WTC11 (cell line): ENCODE measurements around the gene ZNF426. TPM values are rescaled to one million over a fixed set of nuclear protein-coding genes. Genes with fewer than 3 reads are reported as not detected.

Experiments
- ATAC-seq: fragments of 200-7000 bp; cut with Tn5 transposase; 2 replicates; pipeline ENCODE4 v1.10.0; 2021; ENCODE audit warnings: mild to moderate bottlenecking, moderate library complexity
- CTCF ChIA-PET: fragments of 300-600 bp; sonication (Branson Sonifier 250); formaldehyde crosslinking; loops from one replicate; lab custom pipeline; 2021; ENCODE audit warnings: antibody characterized with exemption; lab: Charles Lee
- POLR2A ChIA-PET: fragments of 350-600 bp; sonication (Branson Sonifier 250); formaldehyde crosslinking; loops from one replicate; lab custom pipeline; 2021; ENCODE audit warnings: antibody characterized with exemption; lab: Charles Lee
- DNase-seq: peaks from one replicate; pipeline ENCODE4 v3.0.0; 2021; ENCODE audit warnings: low spot score
- H3K27ac Mint-ChIP-seq: 2 replicates; pipeline ENCODE4 v1.8.0; 2021; ENCODE audit warnings: mixed read lengths
- H3K27me3 Mint-ChIP-seq: 2 replicates; pipeline ENCODE4 v1.8.0; 2021; ENCODE audit warnings: low read depth, mild to moderate bottlenecking, moderate library complexity, mixed read lengths
- H3K36me3 Mint-ChIP-seq: 2 replicates; pipeline ENCODE4 v1.8.0; 2021; ENCODE audit warnings: mixed read lengths
- H3K4me1 Mint-ChIP-seq: 2 replicates; pipeline ENCODE4 v1.8.0; 2022; ENCODE audit warnings: mixed read lengths
- H3K4me3 Mint-ChIP-seq: 2 replicates; pipeline ENCODE4 v1.8.0; 2021; ENCODE audit warnings: mild to moderate bottlenecking, moderate library complexity, mixed read lengths
- H3K9me3 Mint-ChIP-seq: 2 replicates; pipeline ENCODE4 v1.8.0; 2021; ENCODE audit warnings: mixed read lengths
- AFF4 ChIP-seq: sonication (generic); formaldehyde crosslinking; IDR thresholded peaks from 2 replicates; pipeline ENCODE4 v1.8.1; 2023; ENCODE audit warnings: mild to moderate bottlenecking, missing genetic modification reagents, borderline replicate concordance
- ATF1 ChIP-seq: sonication (generic); formaldehyde crosslinking; IDR thresholded peaks from 2 replicates; pipeline ENCODE4 v1.8.1; 2023; ENCODE audit warnings: mild to moderate bottlenecking, moderate library complexity, missing genetic modification reagents
- ATF6 ChIP-seq: sonication (generic); formaldehyde crosslinking; IDR thresholded peaks from 2 replicates; pipeline ENCODE4 v1.8.1; 2023; ENCODE audit warnings: mild to moderate bottlenecking, missing genetic modification reagents
- CREB1 ChIP-seq: sonication (generic); formaldehyde crosslinking; IDR thresholded peaks from 2 replicates; pipeline ENCODE4 v1.8.0; 2023; ENCODE audit warnings: mild to moderate bottlenecking, missing genetic modification reagents
- CTCF ChIP-seq: fragments of 200-600 bp; IDR thresholded peaks from 2 replicates; pipeline ENCODE4 v1.8.0; 2022; ENCODE audit warnings: antibody characterized with exemption
- ETV6 ChIP-seq: sonication (generic); formaldehyde crosslinking; IDR thresholded peaks from 2 replicates; pipeline ENCODE4 v1.8.1; 2022; ENCODE audit warnings: mild to moderate bottlenecking, missing genetic modification reagents
- GTF2I ChIP-seq: fragments of 250-450 bp; sonication (Bioruptor Pico); conservative IDR thresholded peaks from 2 replicates; pipeline ENCODE4 v1.4.0; 2021; ENCODE audit warnings: mild to moderate bottlenecking
- IRF2 ChIP-seq: sonication (generic); formaldehyde crosslinking; IDR thresholded peaks from 2 replicates; pipeline ENCODE4 v1.8.0; 2022; ENCODE audit warnings: low read depth, missing genetic modification reagents, borderline replicate concordance
- KAT7 ChIP-seq: sonication (generic); formaldehyde crosslinking; IDR thresholded peaks from 2 replicates; pipeline ENCODE4 v1.8.1; 2023; ENCODE audit warnings: missing genetic modification reagents, mild to moderate bottlenecking, borderline replicate concordance
- MLX ChIP-seq: sonication (generic); formaldehyde crosslinking; IDR thresholded peaks from 2 replicates; pipeline ENCODE4 v1.8.1; 2023; ENCODE audit warnings: mild to moderate bottlenecking, missing genetic modification reagents, moderate library complexity
- MXD4 ChIP-seq: fragments of 250-450 bp; sonication (Bioruptor Pico); IDR thresholded peaks from 2 replicates; pipeline ENCODE4 v1.8.0; 2021; ENCODE audit warnings: mild to moderate bottlenecking, moderate library complexity, borderline replicate concordance
- NR3C1 ChIP-seq: sonication (generic); formaldehyde crosslinking; conservative IDR thresholded peaks from 2 replicates; pipeline ENCODE4 v1.8.1; 2023; ENCODE audit warnings: low read depth, mild to moderate bottlenecking, missing genetic modification reagents
- PREB ChIP-seq: sonication (generic); formaldehyde crosslinking; IDR thresholded peaks from 2 replicates; pipeline ENCODE4 v1.8.1; 2022; ENCODE audit warnings: mild to moderate bottlenecking, missing genetic modification reagents, moderate library complexity, borderline replicate concordance
- SMAD3 ChIP-seq: sonication (generic); formaldehyde crosslinking; IDR thresholded peaks from 2 replicates; pipeline ENCODE4 v1.8.0; 2022; ENCODE audit warnings: missing genetic modification reagents, mild to moderate bottlenecking, borderline replicate concordance
- SOX15 ChIP-seq: fragments of 250-450 bp; sonication (Bioruptor Pico); IDR thresholded peaks from 2 replicates; pipeline ENCODE4 v1.9.0; 2021; ENCODE audit warnings: mild to moderate bottlenecking
- ZNF317 ChIP-seq: sonication (generic); formaldehyde crosslinking; IDR thresholded peaks from 2 replicates; pipeline ENCODE4 v1.8.1; 2023; ENCODE audit warnings: low read depth, mild to moderate bottlenecking, moderate library complexity, missing genetic modification reagents, borderline replicate concordance
- ZNF671 ChIP-seq: fragments of 250-450 bp; sonication (Bioruptor Pico); IDR thresholded peaks from 2 replicates; pipeline ENCODE4 v1.8.0; 2021; ENCODE audit warnings: mild to moderate bottlenecking
- total RNA-seq: library from RNA; stranded (reverse); gene quantifications from 3 replicates; pipeline ENCODE4 v1.2.3, GENCODE V29; 2021

Gene ZNF426
- total RNA-seq, 1 experiment from 2014 or later, result 30.3 TPM

- TF ChIP-seq CREB1 (CRISPR knock-in tag) (peak; percentile 76; the same call in 1 of the 2 replicates), GTF2I (no peak), SOX15 (CRISPR knock-in tag) (no peak), PREB (CRISPR knock-in tag) (no peak), KAT7 (CRISPR knock-in tag) (peak; percentile 90; the same call in 1 of the 2 replicates), MLX (CRISPR knock-in tag) (no peak), CTCF (no peak), ZNF317 (CRISPR knock-in tag) (no peak), ATF1 (CRISPR knock-in tag) (no peak; the same call in 1 of the 2 replicates), SMAD3 (CRISPR knock-in tag) (no peak), ATF6 (CRISPR knock-in tag) (no peak)
Observed at GRCh38 chr19:9538183-9539058, at the start of gene ZNF426 (continued).

GRCh38 chr19:9586764-9587163 lies 48.3 kb upstream of the ZNF426 start:
- H3K4me1 Mint-ChIP-seq, result peaks cover 46% of the 10 kb centered on the region
- ChIA-PET CTCF (interaction anchor here (1.0 to 1.7 kb wide), 5 partner anchors 15 to 248 kb away, joined by 5 to 7 read pairs (median 6); partner anchors contain the start of gene PIN1), POLR2A (interaction anchor here (1.0 kb wide), 1 partner anchor 35 kb away, joined by 3 read pairs; the partner anchor contains the start of gene ZNF561)
- no peaks in the 10 kb centered on the region for H3K9me3 Mint-ChIP-seq
- peaks cover 6% of the 10 kb centered on the region; the same call in 1 of the 2 replicates for H3K36me3 Mint-ChIP-seq
- no peaks in the 10 kb centered on the region; the same call in 1 of the 2 replicates for H3K27me3 Mint-ChIP-seq
- ATAC-seq (peak; percentile 53), DNase-seq (peak; percentile 83)
- H3K27ac Mint-ChIP-seq, result peak overlapping the region; percentile 59; the same call in 1 of the 2 replicates
- peak overlapping the region; percentile 0; the same call in 1 of the 2 replicates for H3K4me3 Mint-ChIP-seq
- TF ChIP-seq NR3C1 (CRISPR knock-in tag) (no peak), MXD4 (CRISPR knock-in tag) (no peak), CTCF (peak; percentile 64; the same call in 1 of the 2 replicates), ETV6 (CRISPR knock-in tag) (no peak), AFF4 (CRISPR knock-in tag) (no peak), IRF2 (no peak), ZNF671 (no peak)
